ENCODE data around the gene PSMB9.

- TF ChIP-seq CTCF (conservative IDR thresholded peaks at IDR 0.05; ENCODE audit: low read depth, low read length) (peak; percentile 94), MAFK (IDR thresholded peaks at IDR 0.05; ENCODE audit: low read depth, low read length) (no peak), POLR2A (IDR thresholded peaks at IDR 0.05; ENCODE audit: low read depth, low read length) (no peak), USF2 (IDR thresholded peaks at IDR 0.05; ENCODE audit: low read depth, low read length) (no peak), RFX5 (IDR thresholded peaks at IDR 0.05; ENCODE audit: low read depth, low read length) (no peak; the same call in 1 of the 2 replicates), FOS (IDR thresholded peaks at IDR 0.05; ENCODE audit: low read depth, low read length) (no peak), SMC3 (IDR thresholded peaks at IDR 0.05; ENCODE audit: low read depth, low read length) (peak; percentile 80), RAD21 (IDR thresholded peaks at IDR 0.05; ENCODE audit: low read length) (peak; percentile 83), CHD1 (IDR thresholded peaks at IDR 0.05; ENCODE audit: low read depth, low read length) (no peak), CEBPB (IDR thresholded peaks at IDR 0.05; ENCODE audit: low read depth, low read length) (no peak)
Observed at GRCh38 chr6:32868257-32868788, 14.3 kb downstream of the PSMB9 start.

Measured in IMR-90 (cell line).